ENCODE results near the gene KEAP1.
"Not testable (repeated sequence)": the region's sequence is repeated elsewhere in the genome, so short reads cannot be mapped to it uniquely, and the experiment has no call there.

KEAP1 gene

DNA sequence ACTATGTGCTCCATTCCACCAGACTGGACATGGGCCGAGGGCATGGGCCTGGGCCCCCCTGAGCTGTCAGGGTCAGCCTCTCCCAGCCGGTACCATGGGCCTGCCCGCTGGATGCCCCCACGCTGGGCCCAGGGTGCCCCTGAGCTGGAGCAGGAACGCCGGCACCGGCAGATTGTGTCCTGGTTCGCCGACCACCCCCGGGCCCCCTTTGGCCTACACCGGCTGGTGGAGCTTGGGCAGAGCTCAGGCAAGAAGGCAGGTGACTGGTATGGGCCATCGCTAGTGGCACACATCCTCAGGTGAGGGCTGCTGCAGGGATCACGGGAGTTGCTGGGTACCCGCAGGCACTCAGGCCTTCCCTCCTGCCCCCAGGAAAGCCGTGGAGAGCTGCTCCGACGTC lies 43.7 kb upstream of the KEAP1 start:
- TF ChIP-seq SUZ12 (IDR thresholded peaks at IDR 0.05; ENCODE audit: extremely low read depth, insufficient read depth, insufficient read length) (no peak), ZNF274 (IDR thresholded peaks at IDR 0.05; ENCODE audit: low read depth, low read length) (no peak), YY1 (IDR thresholded peaks at IDR 0.05; ENCODE audit: insufficient read depth, insufficient read length) (no peak)
- H3K9me3 ChIP-seq (ENCODE audit: insufficient read depth, low read length) = no peaks in the 10 kb centered on the region
- H3K27me3 ChIP-seq (ENCODE audit: insufficient read depth, insufficient read length) = no peaks in the 10 kb centered on the region
- H3K4me1 ChIP-seq (ENCODE audit: insufficient read depth, insufficient read length) = peaks cover 10% of the 10 kb centered on the region
- H3K4me3 ChIP-seq (ENCODE audit: insufficient read length, low read depth) = no peak overlapping the region
- peaks cover 45% of the 10 kb centered on the region for H3K36me3 ChIP-seq (ENCODE audit: insufficient read depth, insufficient read length, low read length)
- DNase-seq (ENCODE audit: low read depth, low spot score) = no peak
- no peak overlapping the region for H3K9ac ChIP-seq (ENCODE audit: insufficient read length, low read depth)

DNA sequence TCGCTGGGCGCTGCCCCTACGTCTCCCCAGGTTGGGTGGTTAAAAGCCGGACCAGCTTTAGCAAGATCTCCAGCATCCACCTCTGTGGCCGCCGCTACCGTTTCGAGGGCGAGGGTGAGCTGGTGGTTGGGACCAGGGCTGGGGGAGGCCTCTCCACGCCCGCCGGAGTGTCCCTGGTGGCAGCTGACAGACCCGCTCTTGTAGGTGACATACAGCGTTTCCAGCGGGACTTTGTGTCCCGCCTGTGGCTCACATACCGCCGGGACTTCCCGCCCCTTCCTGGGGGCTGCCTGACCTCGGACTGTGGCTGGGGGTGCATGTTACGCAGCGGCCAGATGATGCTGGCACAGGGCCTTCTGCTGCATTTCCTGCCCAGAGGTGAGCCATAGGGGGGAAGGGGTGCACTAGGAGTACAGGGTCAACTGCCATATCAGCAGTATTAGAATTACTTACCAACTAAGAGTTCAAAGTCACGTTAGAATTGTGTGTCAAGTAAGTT lies 41.6 kb upstream of the KEAP1 start:
- Histone ChIP-seq H3K9ac (ENCODE audit: insufficient read length, low read depth) (peak overlapping the region; percentile 95), H3K27me3 (ENCODE audit: insufficient read depth, insufficient read length) (no peaks in the 10 kb centered on the region), H3K36me3 (ENCODE audit: insufficient read depth, insufficient read length, low read length) (peaks cover 36% of the 10 kb centered on the region), H3K9me3 (ENCODE audit: insufficient read depth, low read length) (no peaks in the 10 kb centered on the region), H3K4me3 (ENCODE audit: insufficient read length, low read depth) (peak overlapping the region; percentile 78), H3K4me1 (ENCODE audit: insufficient read depth, insufficient read length) (peaks cover 10% of the 10 kb centered on the region)
- no peak for DNase-seq (ENCODE audit: low read depth, low spot score)
- TF ChIP-seq SUZ12 (IDR thresholded peaks at IDR 0.05; ENCODE audit: extremely low read depth, insufficient read depth, insufficient read length) (no peak), YY1 (IDR thresholded peaks at IDR 0.05; ENCODE audit: insufficient read depth, insufficient read length) (no peak), ZNF274 (IDR thresholded peaks at IDR 0.05; ENCODE audit: low read depth, low read length) (no peak)

DNA sequence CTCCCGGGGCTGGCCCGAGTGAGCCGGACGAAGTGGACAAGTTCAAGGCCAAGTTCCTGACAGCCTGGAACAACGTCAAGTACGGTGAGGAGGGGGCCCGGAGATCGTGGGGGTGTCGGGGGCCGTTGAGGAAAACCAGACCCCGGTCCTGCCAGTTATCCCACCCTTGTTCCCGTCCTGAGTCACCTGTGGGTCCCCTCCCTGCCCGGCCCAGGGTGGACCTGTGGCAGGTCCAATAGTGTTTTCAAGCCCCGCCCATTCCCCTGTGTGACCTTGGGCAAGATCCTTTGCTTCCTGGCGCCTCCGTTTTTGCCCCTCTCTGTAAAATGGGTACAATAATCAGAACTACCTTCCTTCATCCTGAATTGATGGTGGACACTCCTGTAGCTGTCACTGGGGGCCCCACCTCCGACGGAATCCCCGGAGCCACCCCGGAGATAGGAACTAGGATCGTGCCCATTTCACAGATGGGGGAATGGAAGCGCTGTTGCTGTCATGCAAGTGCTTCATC lies 41.1 kb upstream of the KEAP1 start:
- TF ChIP-seq SUZ12 (IDR thresholded peaks at IDR 0.05; ENCODE audit: extremely low read depth, insufficient read depth, insufficient read length) (no peak), ZNF274 (IDR thresholded peaks at IDR 0.05; ENCODE audit: low read depth, low read length) (no peak), YY1 (IDR thresholded peaks at IDR 0.05; ENCODE audit: insufficient read depth, insufficient read length) (no peak)
- Histone ChIP-seq H3K9ac (ENCODE audit: insufficient read length, low read depth) (peak overlapping the region; percentile 95), H3K36me3 (ENCODE audit: insufficient read depth, insufficient read length, low read length) (peaks cover 33% of the 10 kb centered on the region), H3K27me3 (ENCODE audit: insufficient read depth, insufficient read length) (no peaks in the 10 kb centered on the region), H3K9me3 (ENCODE audit: insufficient read depth, low read length) (no peaks in the 10 kb centered on the region), H3K4me1 (ENCODE audit: insufficient read depth, insufficient read length) (peaks cover 10% of the 10 kb centered on the region), H3K4me3 (ENCODE audit: insufficient read length, low read depth) (peak overlapping the region; percentile 78)
- DNase-seq (ENCODE audit: low read depth, low spot score) = no peak

DNA sequence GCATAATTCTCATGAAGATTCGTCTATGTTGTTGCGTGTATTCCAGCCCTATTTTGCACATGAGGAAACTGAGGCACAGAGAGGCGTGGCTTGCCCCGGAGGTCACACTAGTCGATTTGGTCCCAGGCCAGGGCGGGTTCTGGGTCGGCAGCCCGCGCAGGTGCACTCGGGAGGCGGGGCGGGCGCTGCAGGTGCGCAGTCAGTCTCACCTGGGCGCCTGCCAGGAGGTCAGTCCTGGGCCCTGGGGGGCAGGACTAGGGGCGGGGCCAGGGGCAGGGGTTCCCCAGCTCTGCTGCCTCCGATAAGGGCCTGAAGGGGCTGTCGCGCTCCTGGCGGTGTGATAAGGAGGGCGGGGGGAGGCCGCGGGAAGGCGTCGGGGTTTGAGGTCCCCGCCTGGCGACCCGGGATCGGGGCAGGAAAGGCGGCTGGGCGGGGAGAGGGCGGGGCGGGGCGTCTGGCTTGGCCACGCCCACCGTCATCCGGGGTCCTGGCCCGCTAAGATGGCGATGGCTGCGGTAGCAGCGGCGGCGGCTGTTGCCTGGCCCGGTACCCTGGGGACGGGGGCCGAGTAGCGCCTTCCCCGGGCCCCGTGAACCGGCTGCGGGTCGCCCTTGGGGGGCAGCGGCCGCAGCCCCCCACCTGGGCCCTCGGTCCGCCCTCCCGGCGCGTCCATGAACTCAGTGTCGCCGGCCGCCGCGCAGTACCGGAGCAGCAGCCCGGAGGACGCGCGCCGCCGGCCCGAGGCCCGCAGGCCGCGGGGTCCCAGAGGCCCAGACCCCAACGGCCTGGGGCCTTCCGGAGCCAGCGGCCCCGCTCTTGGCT lies 40.5 kb upstream of the KEAP1 start, which contains the start of gene ATG4D:
TSS of gene ATG4D (plus strand) at position 485 of the 822 bp plus-strand sequence. CDS start at position 672, 187 bp downstream.
- TF ChIP-seq ZNF274 (IDR thresholded peaks at IDR 0.05; ENCODE audit: low read depth, low read length) = no peak
- no peak for TF ChIP-seq SUZ12 (IDR thresholded peaks at IDR 0.05; ENCODE audit: extremely low read depth, insufficient read depth, insufficient read length)
- TF ChIP-seq YY1 (IDR thresholded peaks at IDR 0.05; ENCODE audit: insufficient read depth, insufficient read length) = peak; percentile 59
- peaks cover 26% of the 10 kb centered on the region for H3K36me3 ChIP-seq (ENCODE audit: insufficient read depth, insufficient read length, low read length)
- H3K4me1 ChIP-seq (ENCODE audit: insufficient read depth, insufficient read length) = peaks cover 10% of the 10 kb centered on the region
- H3K27me3 ChIP-seq (ENCODE audit: insufficient read depth, insufficient read length) = no peaks in the 10 kb centered on the region
- peak; percentile 65 for DNase-seq (ENCODE audit: low read depth, low spot score)
- no peaks in the 10 kb centered on the region for H3K9me3 ChIP-seq (ENCODE audit: insufficient read depth, low read length)
- peak within 1 kb of the TSS; percentile 78 for H3K4me3 ChIP-seq (ENCODE audit: insufficient read length, low read depth)
- peak within 1 kb of the TSS; percentile 95 for H3K9ac ChIP-seq (ENCODE audit: insufficient read length, low read depth)

DNA sequence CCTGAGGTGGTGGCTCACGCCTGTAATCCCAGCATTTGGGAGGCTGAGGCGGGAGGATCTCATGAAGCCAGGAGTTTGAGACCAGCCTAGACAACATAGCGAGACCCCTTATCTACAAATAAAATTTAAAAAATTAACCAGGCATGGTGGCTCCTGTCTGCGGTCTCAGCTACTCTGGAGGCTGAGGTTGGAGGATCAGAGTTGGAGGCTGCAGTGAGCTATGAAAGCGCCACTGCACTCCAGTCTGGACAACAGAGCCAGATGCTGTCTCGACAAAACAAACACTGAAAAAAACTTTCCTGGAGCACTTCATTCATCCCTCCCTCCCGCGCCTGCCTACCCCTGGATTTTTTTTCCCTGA lies 39.9 kb upstream of the KEAP1 start:
- peak overlapping the region; percentile 78 for H3K4me3 ChIP-seq (ENCODE audit: insufficient read length, low read depth)
- peaks cover 21% of the 10 kb centered on the region for H3K36me3 ChIP-seq (ENCODE audit: insufficient read depth, insufficient read length, low read length)
- H3K27me3 ChIP-seq (ENCODE audit: insufficient read depth, insufficient read length) = no peaks in the 10 kb centered on the region
- H3K9me3 ChIP-seq (ENCODE audit: insufficient read depth, low read length) = no peaks in the 10 kb centered on the region
- no peak for DNase-seq (ENCODE audit: low read depth, low spot score)
- H3K4me1 ChIP-seq (ENCODE audit: insufficient read depth, insufficient read length) = peaks cover 10% of the 10 kb centered on the region
- peak overlapping the region; percentile 42 for H3K9ac ChIP-seq (ENCODE audit: insufficient read length, low read depth)
- TF ChIP-seq ZNF274 (IDR thresholded peaks at IDR 0.05; ENCODE audit: low read depth, low read length) = no peak
- TF ChIP-seq SUZ12 (IDR thresholded peaks at IDR 0.05; ENCODE audit: extremely low read depth, insufficient read depth, insufficient read length) = no peak
- no peak for TF ChIP-seq YY1 (IDR thresholded peaks at IDR 0.05; ENCODE audit: insufficient read depth, insufficient read length)

DNA sequence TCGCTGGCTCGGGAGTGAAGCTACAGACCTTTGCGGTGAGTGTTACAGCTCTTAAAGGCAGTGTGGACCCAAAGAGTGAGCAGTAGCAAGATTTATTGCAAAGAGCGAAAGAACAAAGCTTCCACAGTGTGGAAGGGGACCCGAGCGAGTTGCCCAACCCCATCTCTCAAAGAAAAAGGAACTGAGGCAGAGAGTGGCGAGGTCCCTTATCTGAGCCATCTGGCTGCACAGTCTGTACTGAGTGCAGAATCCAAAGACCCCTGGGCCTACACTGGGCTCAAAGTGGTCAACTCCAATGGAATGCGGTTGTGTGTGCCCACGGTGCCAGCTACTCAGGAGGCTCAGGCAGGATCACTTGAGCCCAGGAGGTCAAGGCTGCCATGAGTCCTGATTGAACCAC lies 35.9 kb upstream of the KEAP1 start:
- not testable (repeated sequence) for H3K4me3 ChIP-seq (ENCODE audit: insufficient read length, low read depth); H3K9ac ChIP-seq (ENCODE audit: insufficient read length, low read depth); H3K27me3 ChIP-seq (ENCODE audit: insufficient read depth, insufficient read length); H3K9me3 ChIP-seq (ENCODE audit: insufficient read depth, low read length); DNase-seq (ENCODE audit: low read depth, low spot score); H3K36me3 ChIP-seq (ENCODE audit: insufficient read depth, insufficient read length, low read length); H3K4me1 ChIP-seq (ENCODE audit: insufficient read depth, insufficient read length)

DNA sequence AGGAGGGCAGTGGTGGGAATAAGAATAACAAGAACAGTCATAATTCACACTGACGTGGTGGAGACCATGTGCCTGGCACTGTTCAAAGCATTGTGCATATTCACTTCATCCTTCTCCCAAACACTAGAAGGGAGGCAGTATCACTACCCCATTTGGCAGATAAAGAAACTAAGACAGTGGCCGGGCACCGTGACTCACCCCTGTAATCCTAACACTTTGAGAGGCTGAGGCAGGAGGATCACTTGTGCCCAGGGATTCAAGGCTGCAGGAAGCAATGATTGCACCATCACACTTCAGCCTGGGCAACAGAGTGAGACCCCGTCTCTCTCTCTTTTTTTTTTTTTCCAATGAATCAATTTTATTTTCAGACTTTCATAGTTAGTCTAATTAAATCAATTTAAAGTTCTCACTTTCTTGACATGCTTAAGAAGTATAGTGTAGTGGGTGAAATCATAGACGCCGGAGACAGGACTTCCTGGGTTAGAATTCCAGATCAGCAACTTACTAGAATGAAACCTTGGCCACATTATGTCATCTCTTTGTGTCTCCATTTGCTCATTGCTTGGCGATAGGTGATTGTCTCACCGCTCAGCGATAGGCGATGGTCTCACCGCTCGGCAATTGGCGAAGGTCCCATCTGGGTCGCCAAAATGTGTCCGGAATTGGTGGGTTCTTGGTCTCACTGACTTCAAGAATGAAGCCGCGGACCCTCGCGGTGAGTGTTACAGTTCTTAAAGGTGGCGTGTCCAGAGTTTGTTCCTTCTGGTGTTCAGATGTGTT lies 35.2 kb upstream of the KEAP1 start:
- Histone ChIP-seq H3K27me3 (ENCODE audit: insufficient read depth, insufficient read length) (no peaks in the 10 kb centered on the region), H3K4me1 (ENCODE audit: insufficient read depth, insufficient read length) (peaks cover 8% of the 10 kb centered on the region), H3K36me3 (ENCODE audit: insufficient read depth, insufficient read length, low read length) (no peaks in the 10 kb centered on the region), H3K9ac (ENCODE audit: insufficient read length, low read depth) (no peak overlapping the region), H3K9me3 (ENCODE audit: insufficient read depth, low read length) (no peaks in the 10 kb centered on the region), H3K4me3 (ENCODE audit: insufficient read length, low read depth) (no peak overlapping the region)
- TF ChIP-seq SUZ12 (IDR thresholded peaks at IDR 0.05; ENCODE audit: extremely low read depth, insufficient read depth, insufficient read length) (no peak), ZNF274 (IDR thresholded peaks at IDR 0.05; ENCODE audit: low read depth, low read length) (no peak), YY1 (IDR thresholded peaks at IDR 0.05; ENCODE audit: insufficient read depth, insufficient read length) (no peak)
- no peak for DNase-seq (ENCODE audit: low read depth, low spot score)

Data from NT2/D1 (cell line).